ENCODE results near the gene CIAPIN1. TPM values are rescaled to one million over a fixed set of nuclear protein-coding genes. Genes with fewer than 3 reads are reported as not detected.

CIAPIN1 gene
- total and polyA plus RNA-seq, 7 donors: 31.8 to 78.3 (median 59.7) TPM

- 2 to 9% (median 2%) methylated on average over 27 to 73 of the region's 73 CpGs for WGBS, 3 donors
- TF ChIP-seq CTCF (IDR thresholded peaks at IDR 0.05): no peak
- DNase-seq (peak; percentile 83 to 89), ATAC-seq (peak; percentile 91 to 99 (median 94))
- Histone ChIP-seq H3K4me1 (peaks cover 14% of the 10 kb centered on the region), H3K27me3 (ENCODE audit: insufficient read depth in 3 of 3, low read length in 2 of 3) (no peaks in the 10 kb centered on the region), H3K36me3 (ENCODE audit: insufficient read depth in 1 of 2, low read depth in 1 of 2) (no peaks in the 10 kb centered on the region), H3K4me3 (peak within 1 kb of the TSS; percentile 81), H3K27ac (peak within 1 kb of the TSS; percentile 23), H3K9me3 (no peaks in the 10 kb centered on the region)
- intact Hi-C loops (cut with DNase I): no loop called here
Observed at GRCh38 chr16:57485916-57486857, 39.0 kb upstream of the CIAPIN1 start, which contains the start of gene DOK4. DOK4 (minus strand) TSS chr16:57486493; CDS start chr16:57479507, 6,986 bp downstream.

- H3K27me3 ChIP-seq (ENCODE audit: insufficient read depth in 3 of 3, low read length in 2 of 3): no peaks in the 10 kb centered on the region
- WGBS, 3 donors: 64 to 75% (median 65%) methylated on average over 14 of the region's 14 CpGs
- H3K4me3 ChIP-seq: peak overlapping the region; percentile 81
- peak overlapping the region; percentile 23 for H3K27ac ChIP-seq
- H3K4me1 ChIP-seq: peaks cover 14% of the 10 kb centered on the region
- ATAC-seq: no peak
- TF ChIP-seq CTCF (IDR thresholded peaks at IDR 0.05): no peak
- intact Hi-C loops (cut with DNase I): no loop called here
- H3K9me3 ChIP-seq: no peaks in the 10 kb centered on the region
- DNase-seq: no peak
- H3K36me3 ChIP-seq (ENCODE audit: insufficient read depth in 1 of 2, low read depth in 1 of 2): no peaks in the 10 kb centered on the region
Observed at GRCh38 chr16:57485091-57485915, 38.1 kb upstream of the CIAPIN1 start.

GRCh38 chr16:57484515-57485005, 37.4 kb upstream of the CIAPIN1 start:
- no peak overlapping the region for H3K4me3 ChIP-seq
- WGBS, 3 donors: 76 to 82% (median 80%) methylated on average over 7 to 8 of the region's 8 CpGs
- intact Hi-C loops (cut with DNase I): no loop called here
- peaks cover 14% of the 10 kb centered on the region for H3K4me1 ChIP-seq
- DNase-seq: no peak
- H3K27ac ChIP-seq: no peak overlapping the region
- no peaks in the 10 kb centered on the region for H3K27me3 ChIP-seq (ENCODE audit: insufficient read depth in 3 of 3, low read length in 2 of 3)
- no peak for TF ChIP-seq CTCF (IDR thresholded peaks at IDR 0.05)
- H3K9me3 ChIP-seq: no peaks in the 10 kb centered on the region
- ATAC-seq: no peak
- no peaks in the 10 kb centered on the region for H3K36me3 ChIP-seq (ENCODE audit: insufficient read depth in 1 of 2, low read depth in 1 of 2)

- intact Hi-C loops (cut with DNase I): no loop called here
- H3K27ac ChIP-seq: no peak overlapping the region
- no peak for TF ChIP-seq CTCF (IDR thresholded peaks at IDR 0.05)
- DNase-seq (peak in 1 of 2 donors; percentile 41), ATAC-seq (no peak)
- 68 to 78% (median 77%) methylated on average over 19 of the region's 19 CpGs for WGBS, 3 donors
- peaks cover 14% of the 10 kb centered on the region for H3K4me1 ChIP-seq
- H3K27me3 ChIP-seq (ENCODE audit: insufficient read depth in 3 of 3, low read length in 2 of 3): no peaks in the 10 kb centered on the region
- H3K36me3 ChIP-seq (ENCODE audit: insufficient read depth in 1 of 2, low read depth in 1 of 2): no peaks in the 10 kb centered on the region
- no peak overlapping the region for H3K4me3 ChIP-seq
- no peaks in the 10 kb centered on the region for H3K9me3 ChIP-seq
Observed at GRCh38 chr16:57483725-57484514, 36.7 kb upstream of the CIAPIN1 start.

Data from psoas muscle (tissue), 8 donors.